ENCODE data around the gene AFDN. TPM values are rescaled to one million over a fixed set of nuclear protein-coding genes. Genes with fewer than 3 reads are reported as not detected.

Gene AFDN
- total and polyA plus RNA-seq, 2 of the 8 experiments (the other 6 are each of a cell fraction or from before 2014, with no cell fraction given) = 53.4 to 192 TPM

GRCh38 chr6:168000198-168001028 is 173.7 kb downstream of the AFDN start:
- H3K79me1 ChIP-seq (ENCODE audit: low read depth, low read length) = no peaks in the 10 kb centered on the region
- no peak overlapping the region for H3K23ac ChIP-seq (ENCODE audit: insufficient read length)
- H2AK5ac ChIP-seq (ENCODE audit: low read depth, low read length) = no peak overlapping the region
- peaks cover 0 to 13% (median 3%) of the 10 kb centered on the region in 4 experiments; a peak in 6 of 7 replicates for H3K4me1 ChIP-seq (replicated peaks in 1 of 4; ENCODE audit: control insufficient read depth in 3 of 4, insufficient read depth in 4 of 4, low read length in 3 of 4)
- no peak overlapping the region for H2BK12ac ChIP-seq (ENCODE audit: low read depth, low read length)
- no peak overlapping the region for H2BK120ac ChIP-seq (replicated peaks; ENCODE audit: low read depth, low read length)
- no peak overlapping the region for H4K91ac ChIP-seq (replicated peaks; ENCODE audit: insufficient read length, low read length)
- H3K27ac ChIP-seq (ENCODE audit: low read depth, low read length) = no peak overlapping the region
- no peak overlapping the region for H3K4ac ChIP-seq (replicated peaks; ENCODE audit: insufficient read length, low read depth, low read length)
- FAIRE-seq (no peak), DNase-seq (ENCODE audit: low read depth in 1 of 2, low spot score in 2 of 2) (peak in 1 of 2 experiments; percentile 11)
- 83% methylated on average over 8 of the region's 13 CpGs; no CpG with 5 or more reads in 1 of the 2 experiments for WGBS, 2 experiments (ENCODE audit: extremely low coverage in 1 of 2, insufficient coverage in 1 of 2, insufficient read length in 1 of 2, insufficient replicate concordance in 2 of 2, low coverage in 1 of 2, low lambda C conversion rate in 2 of 2, missing lambda C conversion rate in 1 of 2)
- no peak overlapping the region for H4K8ac ChIP-seq (ENCODE audit: extremely low read depth, insufficient read depth, low read length)
- no peak overlapping the region for H3K14ac ChIP-seq (ENCODE audit: insufficient read length)
- H2AFZ ChIP-seq (ENCODE audit: low read length) = no peak overlapping the region
- no peaks in the 10 kb centered on the region for H3K79me2 ChIP-seq (ENCODE audit: control insufficient read depth in 1 of 2, insufficient read depth in 2 of 2, low read length in 2 of 2)
- H3K56ac ChIP-seq (replicated peaks; ENCODE audit: insufficient read length, low read depth, low read length) = no peak overlapping the region
- no peak overlapping the region; the same call in 1 of the 2 replicates for H3K18ac ChIP-seq (ENCODE audit: extremely low read depth, low read length)
- H4K20me1 ChIP-seq (replicated peaks in 1 of 2; ENCODE audit: control insufficient read depth in 1 of 2, insufficient read depth in 2 of 2, low read length in 2 of 2) = no peaks in the 10 kb centered on the region
- no peak overlapping the region for H4K5ac ChIP-seq (ENCODE audit: insufficient read length, low read depth, low read length)
- H2BK15ac ChIP-seq (ENCODE audit: low read length) = no peak overlapping the region
- no peaks in the 10 kb centered on the region; a peak in 1 of 4 replicates for H3K9me3 ChIP-seq (ENCODE audit: insufficient read depth in 2 of 2, low read depth in 1 of 2, low read length in 1 of 2)
- no peak overlapping the region for H3K9ac ChIP-seq (replicated peaks in 1 of 4; ENCODE audit: extremely low read depth in 1 of 4, low read depth in 3 of 4, low read length in 3 of 4)
- no peaks in the 10 kb centered on the region for H3K36me3 ChIP-seq (ENCODE audit: control insufficient read depth in 2 of 4, insufficient read depth in 4 of 4, low read length in 3 of 4)
- CTCF ChIA-PET (ENCODE audit: partially characterized antibody) = interaction anchor here (1.0 kb wide), 1 partner anchor 71 kb away, joined by 3 read pairs; no protein-coding TSS in a partner anchor
- POLR2A ChIA-PET (ENCODE audit: partially characterized antibody) = interaction anchor here (0.6 kb wide), 1 partner anchor 285 kb away, joined by 3 read pairs; no protein-coding TSS in a partner anchor
- no peak overlapping the region for H2BK20ac ChIP-seq (ENCODE audit: low read length)
- no peak overlapping the region for H2BK5ac ChIP-seq (ENCODE audit: low read depth, low read length)
- H3K23me2 ChIP-seq (ENCODE audit: low read depth, low read length) = no peaks in the 10 kb centered on the region
- no peaks in the 10 kb centered on the region for H3K27me3 ChIP-seq (replicated peaks in 1 of 4; ENCODE audit: control insufficient read depth in 3 of 4, extremely low read depth in 1 of 4, insufficient read depth in 3 of 4, low read length in 3 of 4)
- H3K4me3 ChIP-seq (ENCODE audit: extremely low read depth in 1 of 4, insufficient read depth in 2 of 4, low read depth in 3 of 4, low read length in 4 of 4) = no peak overlapping the region
- H3K4me2 ChIP-seq (ENCODE audit: insufficient read depth in 1 of 2, low read depth in 2 of 2, low read length in 2 of 2) = no peak overlapping the region
- TF ChIP-seq RXRA (IDR thresholded peaks at IDR 0.05; ENCODE audit: insufficient read depth, low read depth, low read length) (no peak), POLR2A (IDR thresholded peaks at IDR 0.05; ENCODE audit: control extremely low read depth in 1 of 2, low read depth in 2 of 2, low read length in 2 of 2) (no peak), USF2 (IDR thresholded peaks at IDR 0.05; ENCODE audit: low read length) (no peak), KDM1A (IDR thresholded peaks at IDR 0.05; ENCODE audit: borderline replicate concordance, low read length) (no peak), E2F6 (IDR thresholded peaks at IDR 0.05) (no peak), RAD21 (IDR thresholded peaks at IDR 0.05 in 1 of 2, conservative IDR thresholded peaks at IDR 0.05 in 1 of 2; ENCODE audit: low read depth in 2 of 2, low read length in 2 of 2) (no peak), EZH2 (IDR thresholded peaks at IDR 0.05; ENCODE audit: low read depth, low read length, severe bottlenecking) (no peak), CREB1 (IDR thresholded peaks at IDR 0.05) (no peak), SP4 (IDR thresholded peaks at IDR 0.05; ENCODE audit: low read length) (no peak), TBP (IDR thresholded peaks at IDR 0.05; ENCODE audit: low read depth, low read length) (no peak)

All from H1 (cell line).